OCI-LY3 (cell line): ENCODE measurements around the gene MPHOSPH10.

ENCODE experiments used
- H2AFZ ChIP-seq: fragments of 200-600, 300-600 bp; shearing (Covaris generic); 2 replicates; pipeline ENCODE4 v1.6.0; 2014; ENCODE audit warnings: antibody characterized with exemption, low read depth, low read length
- H3K27ac ChIP-seq: fragments of 200-600, 300-600 bp; sonication (generic); 2 replicates; pipeline ENCODE4 v1.5.1; 2014; ENCODE audit warnings: mild to moderate bottlenecking, low read length, moderate library complexity, mixed read lengths
- H3K27me3 ChIP-seq: fragments of 200-600, 300-600 bp; sonication (generic); 2 replicates; pipeline ENCODE4 v1.6.1; 2014; ENCODE audit warnings: low read depth, low read length, mixed read lengths
- H3K36me3 ChIP-seq: fragments of 200-600, 300-600 bp; sonication (generic); replicated peaks from 2 replicates; pipeline ENCODE3; 2014; ENCODE audit warnings: low read depth, low read length, mixed read lengths
- H3K4me1 ChIP-seq: fragments of 300-600, 200-600 bp; sonication (generic); 2 replicates; pipeline ENCODE4 v1.6.1; 2014; ENCODE audit warnings: low read length, mixed read lengths
- H3K4me2 ChIP-seq: fragments of 200-600, 300-600 bp; sonication (generic); 2 replicates; pipeline ENCODE4 v1.6.1; 2014; ENCODE audit warnings: low read length, mixed read lengths
- H3K4me3 ChIP-seq: fragments of 300-600, 200-600 bp; sonication (generic); 2 replicates; pipeline ENCODE4 v1.5.1; 2014; ENCODE audit warnings: antibody characterized with exemption, mild to moderate bottlenecking, low read length, moderate library complexity
- H3K79me2 ChIP-seq: fragments of 300-600, 200-600 bp; shearing (Covaris generic); 2 replicates; pipeline ENCODE4 v1.6.1; 2014; ENCODE audit warnings: mild to moderate bottlenecking, low read length, mixed read lengths
- H3K9ac ChIP-seq: fragments of 300-600, 200-600 bp; shearing (Covaris generic); 2 replicates; pipeline ENCODE4 v1.6.0; 2014; ENCODE audit warnings: mild to moderate bottlenecking, low read length, moderate library complexity
- H3K9me3 ChIP-seq: fragments of 200-600, 300-600 bp; shearing (Covaris generic); 2 replicates; pipeline ENCODE4 v1.6.1; 2014; ENCODE audit warnings: low read length, mixed read lengths; ENCODE audit not compliant: insufficient read depth
- H4K20me1 ChIP-seq: fragments of 200-600, 300-600 bp; sonication (generic); 2 replicates; pipeline ENCODE4 v1.6.1; 2016; ENCODE audit warnings: low read length, mixed read lengths; ENCODE audit not compliant: insufficient read depth
- EZH2phosphoT487 ChIP-seq: fragments of 200-600 bp; shearing (Covaris generic); IDR thresholded peaks from 2 replicates; pipeline ENCODE4 v1.6.1; 2018; ENCODE audit warnings: antibody characterized with exemption, mixed run types, low read depth
- TF ChIP-seq, protein P1 (sequence below): fragments of 200-600, 300-600 bp; sonication (generic); IDR thresholded peaks from 2 replicates; pipeline ENCODE4 v1.5.1; 2014; ENCODE audit warnings: antibody characterized with exemption, low read length, low read depth

MPHOSPH10 gene

DNA sequence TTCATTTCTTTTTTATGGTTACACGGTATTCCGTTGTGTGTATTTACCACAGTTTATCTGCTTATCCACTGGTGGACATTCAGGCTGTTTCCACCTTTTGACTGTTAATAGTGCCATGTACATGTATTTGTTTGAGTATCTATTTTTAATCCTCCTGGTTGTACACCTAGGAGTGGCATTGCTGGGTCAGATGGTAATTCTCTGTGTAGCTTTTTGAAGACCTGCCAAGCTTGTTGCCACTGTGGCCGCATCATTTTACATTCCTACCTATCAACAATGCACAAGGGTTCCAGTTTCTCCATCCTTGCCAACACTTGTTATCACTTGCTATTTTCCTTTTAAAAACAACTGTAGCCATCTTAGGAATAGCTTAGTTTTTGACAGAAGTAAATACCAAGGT is 13.3 kb downstream of the MPHOSPH10 start:
- TF ChIP-seq, protein P1, sequence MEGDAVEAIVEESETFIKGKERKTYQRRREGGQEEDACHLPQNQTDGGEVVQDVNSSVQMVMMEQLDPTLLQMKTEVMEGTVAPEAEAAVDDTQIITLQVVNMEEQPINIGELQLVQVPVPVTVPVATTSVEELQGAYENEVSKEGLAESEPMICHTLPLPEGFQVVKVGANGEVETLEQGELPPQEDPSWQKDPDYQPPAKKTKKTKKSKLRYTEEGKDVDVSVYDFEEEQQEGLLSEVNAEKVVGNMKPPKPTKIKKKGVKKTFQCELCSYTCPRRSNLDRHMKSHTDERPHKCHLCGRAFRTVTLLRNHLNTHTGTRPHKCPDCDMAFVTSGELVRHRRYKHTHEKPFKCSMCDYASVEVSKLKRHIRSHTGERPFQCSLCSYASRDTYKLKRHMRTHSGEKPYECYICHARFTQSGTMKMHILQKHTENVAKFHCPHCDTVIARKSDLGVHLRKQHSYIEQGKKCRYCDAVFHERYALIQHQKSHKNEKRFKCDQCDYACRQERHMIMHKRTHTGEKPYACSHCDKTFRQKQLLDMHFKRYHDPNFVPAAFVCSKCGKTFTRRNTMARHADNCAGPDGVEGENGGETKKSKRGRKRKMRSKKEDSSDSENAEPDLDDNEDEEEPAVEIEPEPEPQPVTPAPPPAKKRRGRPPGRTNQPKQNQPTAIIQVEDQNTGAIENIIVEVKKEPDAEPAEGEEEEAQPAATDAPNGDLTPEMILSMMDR, result no peak
- TF ChIP-seq EZH2phosphoT487, result no peak
- H3K4me1 ChIP-seq, result no peaks in the 10 kb centered on the region
- no peaks in the 10 kb centered on the region for H3K79me2 ChIP-seq
- no peak overlapping the region for H3K9ac ChIP-seq
- H3K4me2 ChIP-seq, result no peak overlapping the region
- no peaks in the 10 kb centered on the region for H4K20me1 ChIP-seq
- peaks cover 73% of the 10 kb centered on the region for H3K36me3 ChIP-seq
- no peaks in the 10 kb centered on the region for H3K9me3 ChIP-seq
- no peaks in the 10 kb centered on the region for H3K27me3 ChIP-seq
- H3K27ac ChIP-seq, result no peak overlapping the region
- H2AFZ ChIP-seq, result no peak overlapping the region
- no peak overlapping the region for H3K4me3 ChIP-seq

DNA sequence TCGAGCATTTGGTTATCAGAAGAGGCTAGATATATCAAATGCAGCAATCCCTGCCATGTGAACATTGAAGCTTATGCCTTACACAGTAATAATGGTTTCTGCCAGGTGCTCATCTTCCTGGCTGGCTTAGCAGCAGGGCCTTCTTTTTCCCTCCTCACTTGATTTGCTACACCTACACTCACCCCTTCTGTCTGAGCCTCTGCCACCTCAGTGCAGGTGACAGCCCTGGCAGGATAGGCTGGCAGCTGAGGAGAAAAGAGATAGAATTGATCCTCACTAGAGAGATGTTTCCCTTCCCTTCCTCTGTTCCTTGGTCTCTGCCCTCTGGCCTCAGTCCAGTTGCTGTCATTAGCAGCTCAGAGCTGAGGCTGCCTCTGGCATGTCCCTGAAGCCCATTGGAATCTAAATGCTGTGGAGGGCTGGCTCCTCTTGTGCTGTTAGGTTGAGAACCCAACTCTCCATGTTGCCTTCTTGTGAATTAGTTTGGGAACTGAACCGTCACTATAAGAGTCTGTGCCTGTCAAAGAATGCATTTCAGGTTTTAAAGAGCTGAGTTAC is 18.2 kb downstream of the MPHOSPH10 start:
- TF ChIP-seq, protein P1, result no peak
- TF ChIP-seq EZH2phosphoT487, result no peak
- Histone ChIP-seq H3K4me1 (no peaks in the 10 kb centered on the region), H3K36me3 (peaks cover 62% of the 10 kb centered on the region), H3K4me2 (no peak overlapping the region), H3K4me3 (no peak overlapping the region), H3K9ac (no peak overlapping the region), H3K27me3 (no peaks in the 10 kb centered on the region), H3K9me3 (no peaks in the 10 kb centered on the region), H3K79me2 (no peaks in the 10 kb centered on the region), H4K20me1 (no peaks in the 10 kb centered on the region), H2AFZ (no peak overlapping the region), H3K27ac (no peak overlapping the region)

DNA sequence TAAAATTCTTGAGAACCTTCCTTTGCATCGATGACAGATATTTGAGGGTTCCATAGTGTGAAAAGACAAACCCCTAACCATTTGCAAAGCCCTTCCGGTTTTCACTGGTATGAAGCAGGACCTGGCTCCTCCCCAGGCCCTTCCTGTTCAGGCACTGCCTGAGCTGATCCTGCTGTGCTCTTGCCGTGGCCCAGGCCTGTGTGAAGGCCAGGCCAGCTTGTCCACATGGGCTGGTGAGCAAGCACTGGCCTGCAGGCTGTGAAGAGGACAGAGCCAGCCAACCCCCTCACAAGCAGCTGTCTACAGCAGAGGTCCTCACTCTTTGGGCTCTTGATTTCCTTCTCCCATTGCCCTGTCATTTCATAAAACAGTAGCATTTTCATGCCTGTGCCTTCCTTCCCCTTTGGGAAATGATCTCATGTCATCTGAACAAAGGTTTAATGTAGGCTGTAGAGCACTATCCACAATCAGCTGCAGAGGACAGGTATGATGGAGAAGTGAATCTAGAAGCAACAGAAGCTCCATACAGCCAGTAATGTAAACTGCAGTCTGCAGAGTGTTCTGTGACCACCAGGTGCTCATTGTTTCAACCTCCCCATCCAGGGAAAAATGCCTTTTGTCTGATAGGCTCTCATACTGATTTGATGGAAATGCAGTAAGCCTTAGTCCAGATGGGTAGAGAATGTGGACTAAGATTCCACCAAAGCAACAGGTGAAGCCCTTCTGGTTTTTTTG is 19.8 kb downstream of the MPHOSPH10 start:
- no peak overlapping the region for H3K27ac ChIP-seq
- H3K4me2 ChIP-seq, result no peak overlapping the region
- no peaks in the 10 kb centered on the region for H3K9me3 ChIP-seq
- TF ChIP-seq EZH2phosphoT487, result no peak
- TF ChIP-seq, protein P1, result no peak
- no peaks in the 10 kb centered on the region for H3K27me3 ChIP-seq
- H3K79me2 ChIP-seq, result no peaks in the 10 kb centered on the region
- H3K36me3 ChIP-seq, result peaks cover 46% of the 10 kb centered on the region
- no peaks in the 10 kb centered on the region for H4K20me1 ChIP-seq
- H2AFZ ChIP-seq, result no peak overlapping the region
- no peak overlapping the region for H3K9ac ChIP-seq
- no peak overlapping the region for H3K4me3 ChIP-seq
- no peaks in the 10 kb centered on the region for H3K4me1 ChIP-seq

DNA sequence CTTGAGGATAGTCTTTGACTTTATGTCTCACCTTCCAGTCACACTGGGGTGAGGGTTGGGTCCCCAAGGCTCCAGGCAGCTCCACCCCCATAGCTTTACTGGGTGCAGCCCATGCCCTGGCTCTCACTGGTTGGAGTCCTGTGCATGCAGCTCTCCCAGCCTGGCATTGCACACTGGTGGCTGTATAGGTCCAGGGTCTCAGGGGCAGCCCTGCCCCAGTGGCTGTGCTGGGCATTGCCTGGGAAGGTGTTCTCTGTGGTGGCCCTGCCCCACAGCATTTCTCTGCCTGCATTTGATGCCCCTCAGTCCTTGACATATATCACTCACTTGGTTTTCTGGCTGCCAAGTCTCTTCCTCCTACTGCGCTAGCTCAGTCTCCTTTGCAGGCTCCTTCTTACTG is 21.2 kb downstream of the MPHOSPH10 start:
- no peaks in the 10 kb centered on the region for H4K20me1 ChIP-seq
- no peak overlapping the region for H3K27ac ChIP-seq
- H3K4me3 ChIP-seq, result no peak overlapping the region
- no peaks in the 10 kb centered on the region for H3K4me1 ChIP-seq
- no peaks in the 10 kb centered on the region for H3K27me3 ChIP-seq
- H3K79me2 ChIP-seq, result no peaks in the 10 kb centered on the region
- no peak overlapping the region for H3K4me2 ChIP-seq
- peaks cover 37% of the 10 kb centered on the region for H3K36me3 ChIP-seq
- TF ChIP-seq, protein P1, result no peak
- no peak for TF ChIP-seq EZH2phosphoT487
- no peak overlapping the region for H3K9ac ChIP-seq
- H2AFZ ChIP-seq, result no peak overlapping the region
- no peaks in the 10 kb centered on the region for H3K9me3 ChIP-seq
